GM21423 (cell line): ENCODE measurements around the gene BICD1.
"Not testable (repeated sequence)": the region's sequence is repeated elsewhere in the genome, so short reads cannot be mapped to it uniquely, and the experiment has no call there.

Experiments used
- ATAC-seq: cut with Tn5 transposase; IDR thresholded peaks from one replicate; pipeline ENCODE4 v1.9.1; 2021; ENCODE audit warnings: mild to moderate bottlenecking, moderate library complexity; ENCODE audit not compliant: unreplicated experiment

Gene BICD1

GRCh38 chr12:32183650-32184049 is 77.0 kb downstream of the BICD1 start:
- no peak for ATAC-seq

GRCh38 chr12:32187127-32187526 is 80.5 kb downstream of the BICD1 start:
- not testable (repeated sequence) for ATAC-seq

- no peak for ATAC-seq
Measured at GRCh38 chr12:32191445-32191844, 84.8 kb downstream of the BICD1 start.

GRCh38 chr12:32196250-32197198 is 89.9 kb downstream of the BICD1 start:
- ATAC-seq = no peak

- ATAC-seq = no peak
Measured at GRCh38 chr12:32197421-32197820, 90.8 kb downstream of the BICD1 start.

GRCh38 chr12:32198555-32198954 is 91.9 kb downstream of the BICD1 start:
- ATAC-seq = no peak

- no peak for ATAC-seq
Measured at GRCh38 chr12:32201096-32201495, 94.4 kb downstream of the BICD1 start.

- ATAC-seq = no peak
Measured at GRCh38 chr12:32201976-32202375, 95.3 kb downstream of the BICD1 start.

- no peak for ATAC-seq
Measured at GRCh38 chr12:32205731-32206130, 99.1 kb downstream of the BICD1 start.

- no peak for ATAC-seq
Measured at GRCh38 chr12:32208355-32208754, 101.7 kb downstream of the BICD1 start.

- no peak for ATAC-seq
Measured at GRCh38 chr12:32211066-32211899, 104.6 kb downstream of the BICD1 start.

- ATAC-seq = no peak
Measured at GRCh38 chr12:32211900-32212156, 105.2 kb downstream of the BICD1 start.

GRCh38 chr12:32214723-32215122 is 108.1 kb downstream of the BICD1 start:
- no peak for ATAC-seq

- ATAC-seq = no peak
Measured at GRCh38 chr12:32217354-32218310, 111.0 kb downstream of the BICD1 start.

- no peak for ATAC-seq
Measured at GRCh38 chr12:32223941-32224340, 117.3 kb downstream of the BICD1 start.

- no peak for ATAC-seq
Measured at GRCh38 chr12:32226768-32227167, 120.1 kb downstream of the BICD1 start.

- ATAC-seq = no peak
Measured at GRCh38 chr12:32229971-32230612, 123.4 kb downstream of the BICD1 start.

GRCh38 chr12:32230613-32230993 is 124.0 kb downstream of the BICD1 start:
- ATAC-seq = no peak

GRCh38 chr12:32231361-32231760 is 124.7 kb downstream of the BICD1 start:
- not testable (repeated sequence) for ATAC-seq

GRCh38 chr12:32233568-32233967 is 126.9 kb downstream of the BICD1 start:
- no peak for ATAC-seq
